Epithelial cell of prostate (primary cell): ENCODE results near the gene OSBPL1A.

Source experiments
- DNase-seq: peaks from one replicate; pipeline ENCODE4 v3.0.0-alpha.2; 2011; ENCODE audit warnings: low read depth, low spot score
- H3K27ac ChIP-seq: fragments of 450-650 bp; 2 replicates; pipeline ENCODE4 v1.5.1; 2017; ENCODE audit warnings: mild to moderate bottlenecking

OSBPL1A gene

DNA sequence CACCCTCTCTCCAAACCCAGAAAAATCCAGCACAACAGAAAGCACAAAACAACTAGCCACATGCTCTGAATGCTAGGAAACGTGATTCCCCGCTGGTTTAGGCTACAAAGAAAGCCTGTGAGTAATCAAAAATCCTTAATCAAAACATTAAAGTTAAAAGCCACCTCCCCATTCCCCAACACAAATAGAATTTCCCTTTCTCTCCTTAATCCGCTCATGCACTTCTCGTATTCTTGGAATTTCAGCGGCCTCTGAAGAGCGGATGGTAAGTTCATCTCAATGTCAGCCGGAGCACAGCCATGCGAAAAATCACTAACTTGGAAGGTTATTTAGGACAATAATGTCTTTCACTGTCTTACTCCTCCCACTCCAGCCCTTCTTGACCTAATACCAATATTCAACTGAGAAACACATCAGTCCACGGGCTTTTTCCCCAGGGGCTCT is 126.7 kb downstream of the OSBPL1A start:
- no peak for DNase-seq
- peak overlapping the region; percentile 84 for H3K27ac ChIP-seq

DNA sequence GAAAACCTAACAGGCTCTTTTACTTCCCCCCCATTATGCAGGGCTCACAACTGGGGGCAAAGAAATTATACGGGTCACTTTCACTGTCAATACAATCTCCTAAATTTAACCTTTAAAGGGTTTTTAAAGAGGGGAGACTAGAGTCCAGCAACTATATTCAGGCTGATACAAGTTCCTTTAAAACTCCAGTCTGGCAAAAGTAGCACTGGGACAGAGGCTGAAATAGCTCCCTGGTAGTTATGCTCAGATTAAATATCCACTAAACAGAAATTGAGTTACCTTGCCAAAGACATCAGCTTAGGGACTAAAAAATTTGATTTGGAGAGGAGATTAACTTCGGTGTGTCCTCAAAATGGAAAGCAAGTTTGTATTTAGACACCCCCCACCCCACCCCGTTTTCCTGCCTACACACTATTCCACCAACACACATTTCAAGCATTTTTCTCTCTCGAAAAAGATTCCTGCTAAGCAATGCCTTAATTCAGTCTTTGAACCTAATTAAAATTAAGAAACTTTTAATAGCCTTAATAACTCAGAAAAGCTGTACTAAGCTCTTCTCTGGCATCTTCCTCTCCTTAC is 127.2 kb downstream of the OSBPL1A start:
- no peak for DNase-seq
- H3K27ac ChIP-seq = peak overlapping the region; percentile 84

DNA sequence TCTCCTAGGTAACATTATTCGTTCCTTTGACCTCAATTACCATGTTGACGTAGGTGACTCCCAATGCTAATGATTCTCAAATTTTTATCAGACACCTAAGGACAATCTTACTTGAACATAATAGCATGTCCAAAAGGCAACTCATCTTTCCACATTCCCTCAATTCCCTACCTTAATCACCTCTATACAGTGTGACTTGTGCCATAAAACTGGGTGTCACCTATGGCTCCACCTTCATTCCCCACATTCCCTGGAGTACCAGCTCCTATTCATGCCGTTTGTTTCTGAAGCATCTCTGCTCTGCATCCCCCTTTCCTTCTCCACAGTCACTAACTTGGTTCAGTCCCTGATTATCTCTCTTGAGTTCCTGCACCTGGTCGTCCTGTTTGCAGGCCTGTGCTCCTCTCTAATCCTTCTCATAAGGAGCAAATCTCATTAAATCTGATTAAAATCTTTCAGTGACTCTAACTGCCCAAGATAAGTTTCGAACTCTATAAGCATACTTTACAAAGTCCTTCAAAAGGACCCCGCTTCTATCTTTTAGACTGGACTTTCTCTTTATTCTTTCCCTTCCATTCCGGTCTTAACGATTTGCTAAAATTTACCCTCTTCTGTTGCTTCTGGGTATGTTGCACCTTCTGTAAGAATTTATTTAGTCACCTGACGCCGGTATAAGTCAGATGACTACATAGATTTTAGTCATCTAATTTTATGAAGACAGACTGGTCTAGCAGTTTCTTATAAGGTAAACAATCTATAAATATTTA is 128.7 kb downstream of the OSBPL1A start:
- peak overlapping the region; percentile 84 for H3K27ac ChIP-seq
- no peak for DNase-seq

DNA sequence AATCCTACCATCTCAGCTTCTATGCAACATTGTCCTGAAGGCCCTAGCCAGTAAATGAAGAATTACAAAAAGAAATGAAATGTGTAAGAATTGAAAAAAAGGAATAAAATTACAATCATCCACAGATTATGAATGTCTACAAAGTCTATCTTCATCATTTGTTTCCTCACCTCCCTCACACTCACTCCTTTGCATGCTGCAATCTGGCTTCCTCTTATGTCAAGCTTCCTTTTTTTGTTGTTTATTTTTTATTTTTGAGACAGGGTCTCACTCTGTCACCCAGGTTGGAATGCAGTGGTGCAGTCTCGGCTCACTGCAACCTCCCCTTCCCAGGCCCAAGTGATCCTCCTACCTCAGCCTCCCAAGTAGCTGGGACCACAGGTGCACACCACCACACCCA is 129.7 kb downstream of the OSBPL1A start:
- no peak overlapping the region for H3K27ac ChIP-seq
- no peak for DNase-seq

DNA sequence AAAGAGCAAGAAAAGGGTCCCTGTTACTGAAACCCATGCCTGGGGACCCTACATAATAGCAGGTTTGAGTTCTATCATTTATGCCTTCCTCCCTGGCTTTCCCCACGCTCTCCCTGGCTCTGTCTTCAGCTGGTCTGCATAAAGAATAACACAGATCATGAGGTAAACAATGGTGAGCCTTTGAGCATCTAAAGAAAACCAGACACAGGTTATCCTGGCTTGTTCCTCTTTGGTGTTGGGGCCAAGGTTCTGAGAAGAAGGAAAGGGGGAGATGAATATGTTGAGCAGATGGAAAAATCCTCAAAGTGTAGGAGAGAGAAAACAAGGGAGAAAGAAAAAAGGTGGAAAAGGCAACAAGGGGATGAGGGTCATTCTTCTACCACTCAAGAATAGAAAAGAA is 131.5 kb downstream of the OSBPL1A start:
- DNase-seq = no peak
- H3K27ac ChIP-seq = no peak overlapping the region

DNA sequence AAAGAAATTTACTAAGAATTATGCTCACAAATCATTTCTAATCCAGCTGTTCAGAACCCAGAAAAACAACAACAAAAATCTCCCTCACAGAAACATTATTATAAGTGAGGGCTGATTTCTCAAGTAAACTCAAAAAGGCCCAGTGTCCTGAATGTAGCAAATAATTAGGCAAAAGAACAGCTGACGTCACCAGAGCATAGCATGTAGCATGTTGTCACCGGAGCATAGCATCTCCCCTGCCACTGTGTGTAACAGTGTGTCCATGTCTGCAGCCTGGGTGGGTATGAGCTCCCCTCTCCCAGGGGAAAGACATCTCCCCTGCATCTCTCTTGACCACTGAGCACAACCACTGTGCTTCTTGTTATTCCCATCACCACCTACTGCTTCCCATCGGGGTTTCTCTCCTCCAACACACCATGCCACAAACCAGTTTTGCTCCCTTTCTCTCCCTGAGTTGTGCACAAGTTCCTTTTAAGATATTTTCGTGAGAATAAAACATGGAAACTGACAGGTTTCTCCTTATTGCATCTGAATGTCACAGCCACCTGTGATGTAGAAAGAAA is 132.0 kb downstream of the OSBPL1A start:
- no peak overlapping the region for H3K27ac ChIP-seq
- no peak for DNase-seq

DNA sequence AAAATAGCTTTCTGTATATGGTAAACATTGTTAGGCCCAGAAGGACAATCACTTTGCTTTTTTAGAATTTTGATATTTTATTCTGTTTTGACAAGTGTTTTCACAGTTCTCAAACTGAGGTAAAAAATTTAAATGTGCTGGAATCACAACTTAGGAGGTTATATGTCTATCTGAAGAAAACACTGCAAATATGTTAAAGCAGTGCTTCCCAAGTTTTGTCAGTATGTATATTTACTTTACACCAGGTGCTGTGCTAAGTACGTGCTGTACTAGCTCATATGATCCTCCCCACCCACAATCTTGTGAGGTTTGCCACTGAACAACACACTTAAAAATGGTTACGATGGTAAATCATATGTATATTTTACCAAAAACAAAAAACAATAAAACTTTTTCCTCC is 134.6 kb downstream of the OSBPL1A start:
- DNase-seq = no peak
- H3K27ac ChIP-seq = no peak overlapping the region

DNA sequence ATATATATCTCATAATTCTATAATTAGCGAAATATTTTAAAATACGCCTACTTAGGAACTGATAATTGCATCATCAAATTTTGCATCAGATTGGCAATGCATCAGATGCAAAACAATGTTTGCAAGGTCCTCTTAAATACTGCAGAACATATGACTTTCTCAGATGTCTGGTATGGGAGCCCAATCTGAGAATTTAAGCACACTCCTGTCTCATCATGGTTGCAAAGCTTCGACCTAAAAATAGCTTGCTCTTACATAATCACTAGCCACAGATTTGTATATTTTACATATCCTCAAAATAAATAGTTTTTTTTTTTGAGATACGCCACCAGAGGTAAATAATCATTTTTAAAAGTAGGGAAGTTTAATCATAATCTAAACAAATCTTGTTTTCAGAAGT is 135.5 kb downstream of the OSBPL1A start:
- no peak overlapping the region for H3K27ac ChIP-seq
- no peak for DNase-seq

DNA sequence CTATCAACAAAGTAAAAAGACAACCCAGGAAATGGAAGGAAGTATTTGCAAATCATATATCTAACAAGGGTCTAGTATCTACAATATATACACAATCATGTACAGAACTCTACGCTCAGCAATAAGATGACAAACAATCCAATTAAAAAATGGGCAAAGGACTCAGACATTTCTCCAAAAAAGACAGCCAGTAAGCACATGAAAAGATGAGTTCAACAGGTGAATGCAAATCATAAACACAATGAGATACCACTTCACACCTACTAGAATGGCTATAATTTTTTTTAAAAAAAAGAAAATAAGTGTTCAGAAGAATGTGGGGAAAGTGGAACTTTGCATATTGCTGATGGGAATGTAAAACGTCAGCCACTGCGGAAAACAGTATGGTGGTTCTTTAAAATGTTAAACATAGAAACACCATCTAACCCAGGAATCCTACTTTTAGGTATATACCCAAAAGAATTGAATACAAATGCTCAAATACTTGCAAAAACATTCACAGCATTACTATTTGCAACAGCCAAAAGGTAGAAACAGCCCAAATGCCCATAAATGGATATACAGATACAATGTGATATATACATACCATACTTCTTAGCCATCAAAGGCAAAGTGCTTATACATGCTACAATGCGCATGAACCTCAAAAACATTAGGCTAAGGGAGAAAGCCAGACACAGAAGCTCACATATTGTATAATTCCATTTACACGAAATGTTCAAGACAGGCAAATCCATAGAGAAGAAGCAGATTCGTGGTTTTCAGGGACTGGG is 137.6 kb downstream of the OSBPL1A start:
- no peak for DNase-seq
- no peak overlapping the region for H3K27ac ChIP-seq

DNA sequence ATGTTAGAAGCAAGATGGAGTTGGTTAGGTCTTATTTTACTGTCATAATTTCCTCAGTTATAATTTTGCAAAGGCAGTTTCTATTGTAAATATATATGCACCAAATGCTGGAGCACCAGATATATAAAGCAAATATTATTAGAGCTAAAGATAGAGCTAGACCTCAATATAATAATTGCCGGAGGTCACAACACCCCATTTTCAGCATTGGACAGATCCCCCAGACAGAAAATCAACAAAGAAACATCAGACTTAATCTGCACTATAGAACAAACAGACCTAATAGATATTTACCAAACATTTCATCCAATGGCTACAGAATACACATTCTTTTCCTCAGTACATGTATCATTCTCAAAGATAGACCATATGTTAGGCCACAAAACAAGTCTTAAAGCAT is 143.6 kb downstream of the OSBPL1A start:
- DNase-seq = no peak
- no peak overlapping the region for H3K27ac ChIP-seq

DNA sequence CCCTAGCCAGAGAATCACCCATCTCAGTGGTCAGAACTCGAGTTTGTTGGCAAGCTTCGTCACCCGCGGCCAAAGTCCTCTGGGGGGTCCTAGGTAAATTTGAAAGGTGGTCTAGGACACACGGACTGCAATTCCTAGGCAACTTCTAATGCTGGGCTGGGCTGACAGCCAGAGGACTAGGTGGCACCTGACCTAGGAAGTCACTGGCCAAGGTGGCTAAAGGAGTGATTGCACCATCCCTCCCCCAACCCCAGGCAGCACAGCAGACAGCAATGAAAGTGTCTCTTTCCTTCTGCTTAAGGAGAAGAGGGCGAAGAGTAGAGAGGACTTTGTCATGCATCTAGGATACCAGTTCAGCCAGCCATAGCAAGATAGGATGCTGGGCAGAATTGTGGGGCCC is 147.9 kb downstream of the OSBPL1A start:
- DNase-seq = no peak

DNA sequence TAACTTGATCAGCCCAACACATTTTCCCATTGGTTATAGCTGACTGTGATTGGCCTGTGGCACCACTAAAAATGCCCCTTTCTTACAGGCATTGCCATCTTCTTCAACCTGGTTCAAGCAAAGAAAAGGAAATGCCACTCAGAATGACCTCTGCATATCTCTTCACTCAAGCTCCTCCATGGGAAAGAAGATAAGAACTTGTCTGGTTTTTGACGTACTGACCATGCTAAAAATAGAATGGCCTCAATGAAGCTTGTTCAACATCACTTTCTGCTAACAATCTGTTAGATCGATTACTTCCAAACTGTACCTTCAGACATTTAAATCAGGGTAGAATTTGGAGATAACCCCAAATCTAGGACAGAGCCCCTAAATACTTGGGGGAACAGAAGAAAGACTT is 149.3 kb downstream of the OSBPL1A start:
- H3K27ac ChIP-seq = no peak overlapping the region
- DNase-seq = no peak

More for the DNA sequence above, 147.9 kb downstream of the OSBPL1A start:
- H3K27ac ChIP-seq = no peak overlapping the region

DNA sequence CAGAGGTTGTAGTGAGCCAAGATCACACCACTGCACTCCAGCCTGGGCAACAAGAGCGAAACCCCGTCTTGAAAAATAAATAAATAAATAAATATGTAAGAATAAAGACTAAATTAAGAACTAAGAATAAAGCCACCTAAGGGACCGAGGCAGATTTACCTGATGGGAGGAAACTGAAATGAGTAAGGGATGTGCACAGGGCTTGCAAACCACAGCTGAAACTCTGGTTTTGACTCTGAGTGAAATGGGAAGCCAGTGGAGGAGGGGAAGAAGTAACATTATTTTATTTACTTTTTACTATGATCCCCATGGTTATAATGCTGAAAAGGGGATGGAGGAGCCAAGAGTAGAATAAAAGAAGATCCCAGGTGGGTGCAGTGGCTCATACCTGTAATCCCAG is 151.5 kb downstream of the OSBPL1A start:
- no peak overlapping the region for H3K27ac ChIP-seq
- DNase-seq = no peak

DNA sequence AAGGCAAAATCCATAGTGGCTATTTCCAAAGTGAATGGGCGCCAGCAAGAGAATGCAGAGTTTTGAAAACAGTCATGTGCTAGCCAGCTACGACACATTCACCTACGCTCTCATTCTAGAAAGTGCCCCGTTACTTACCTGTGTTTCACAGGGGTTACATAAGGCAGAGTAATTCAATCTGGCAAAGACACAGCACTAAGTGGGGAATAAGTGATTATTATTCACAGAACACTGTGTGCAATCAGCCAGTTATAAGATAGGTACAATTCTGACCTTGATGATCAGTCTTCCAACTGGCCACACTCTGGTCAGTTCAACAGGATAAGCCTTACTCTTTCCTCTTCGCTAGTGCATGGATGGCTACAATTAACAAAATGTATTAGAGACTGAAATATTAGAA is 152.9 kb downstream of the OSBPL1A start:
- DNase-seq = no peak
- H3K27ac ChIP-seq = no peak overlapping the region

DNA sequence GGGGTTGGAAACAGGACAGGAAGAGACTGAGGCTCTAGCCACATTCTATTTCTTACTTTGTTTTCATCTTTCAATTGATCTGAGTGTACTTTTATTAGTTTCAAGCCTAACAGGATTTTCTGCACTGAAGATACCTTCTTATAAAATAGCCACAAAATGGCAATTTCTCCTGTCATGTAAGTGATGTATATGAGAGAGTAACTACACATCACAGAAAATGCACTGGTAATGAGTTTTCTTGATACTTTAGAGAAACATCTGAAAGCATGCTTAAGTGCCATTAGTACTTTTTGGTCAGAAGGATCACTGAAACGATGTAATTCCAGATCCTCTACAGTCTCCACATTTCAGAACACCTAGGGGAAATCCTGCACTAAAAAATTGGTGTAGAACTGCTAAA is 153.9 kb downstream of the OSBPL1A start:
- DNase-seq = no peak
- no peak overlapping the region for H3K27ac ChIP-seq

DNA sequence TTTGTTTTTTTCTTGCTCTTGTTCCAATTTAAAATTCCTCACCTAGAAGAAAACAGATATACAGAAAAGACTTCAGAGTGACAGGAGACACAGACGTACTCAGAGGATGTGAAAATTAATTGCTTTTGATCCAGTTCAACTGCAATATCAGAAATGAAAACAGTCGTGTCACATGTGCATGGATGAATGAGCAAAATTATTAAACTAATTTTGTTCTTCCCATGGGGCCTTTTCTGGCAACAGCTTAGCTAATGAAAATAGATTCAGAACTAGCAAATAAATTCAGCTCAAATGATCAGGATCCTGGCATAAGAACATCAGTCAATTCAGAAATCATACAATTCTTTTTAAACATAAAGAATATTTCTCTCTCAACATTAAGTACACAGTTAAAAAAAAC is 158.3 kb downstream of the OSBPL1A start:
- no peak overlapping the region for H3K27ac ChIP-seq
- no peak for DNase-seq

DNA sequence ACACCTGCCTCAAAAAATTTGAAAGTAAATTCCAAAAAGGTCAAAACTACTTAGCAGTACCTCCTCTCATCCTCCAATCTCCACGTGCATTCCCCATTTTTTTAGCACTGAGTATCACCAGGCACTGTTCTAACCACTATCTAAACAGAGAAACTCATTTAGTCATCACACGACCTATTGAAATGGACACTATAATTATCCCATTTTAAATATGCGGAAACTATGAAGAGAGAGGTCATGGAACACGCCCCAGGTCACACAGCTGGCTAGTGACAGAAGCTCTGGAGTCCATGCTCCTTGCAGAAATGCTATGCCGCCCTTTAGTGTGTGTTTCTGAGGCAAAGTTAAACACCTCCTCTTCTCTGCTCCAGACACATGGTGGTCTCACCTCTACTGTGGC is 159.2 kb downstream of the OSBPL1A start:
- no peak overlapping the region for H3K27ac ChIP-seq
- no peak for DNase-seq

DNA sequence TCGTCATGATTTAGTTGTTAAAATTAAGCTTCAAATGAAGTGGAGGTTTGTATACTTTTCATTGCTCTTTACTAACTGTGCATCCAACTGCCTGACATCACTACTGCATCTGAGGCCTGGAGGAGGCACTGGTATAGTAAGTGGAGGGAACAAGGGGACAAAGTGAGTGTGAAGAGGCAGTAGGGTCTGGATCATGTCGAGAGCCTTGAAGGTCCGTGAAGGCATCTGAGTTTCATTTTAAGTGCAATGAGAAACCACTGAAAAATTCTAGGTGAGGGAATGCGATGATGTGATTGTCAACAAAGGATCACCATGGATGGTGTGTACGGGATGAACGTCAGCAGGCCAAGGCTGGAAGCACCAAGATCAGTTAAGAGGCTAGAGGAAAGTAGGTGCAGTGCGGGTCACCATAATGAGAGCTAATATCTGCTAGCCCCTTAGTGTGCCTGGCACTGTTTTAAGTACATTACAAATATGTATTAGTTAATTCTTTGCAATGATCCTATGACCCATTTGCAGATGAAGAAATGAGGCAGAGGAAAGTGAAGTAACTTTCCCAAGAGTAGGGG is 162.7 kb downstream of the OSBPL1A start:
- DNase-seq = no peak
- no peak overlapping the region for H3K27ac ChIP-seq

DNA sequence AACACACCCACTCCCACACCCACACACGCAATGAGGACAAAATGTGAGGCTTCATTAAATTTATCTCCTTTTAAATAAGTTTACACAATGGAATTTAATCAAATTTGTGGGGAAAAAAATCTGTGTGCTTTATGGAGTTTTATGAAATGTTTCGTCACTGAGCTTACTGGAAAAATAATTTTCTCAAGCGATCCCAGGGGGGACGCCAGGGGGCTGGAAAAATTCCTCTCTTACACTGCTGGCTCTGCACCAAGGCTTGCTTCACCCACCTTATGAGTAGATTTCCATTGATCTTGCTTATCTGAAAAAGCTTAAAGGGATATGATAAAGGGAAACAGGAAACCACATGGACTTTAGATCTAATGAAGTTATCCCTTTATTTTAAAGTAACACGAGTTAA is 163.3 kb downstream of the OSBPL1A start:
- H3K27ac ChIP-seq = no peak overlapping the region
- DNase-seq = no peak

DNA sequence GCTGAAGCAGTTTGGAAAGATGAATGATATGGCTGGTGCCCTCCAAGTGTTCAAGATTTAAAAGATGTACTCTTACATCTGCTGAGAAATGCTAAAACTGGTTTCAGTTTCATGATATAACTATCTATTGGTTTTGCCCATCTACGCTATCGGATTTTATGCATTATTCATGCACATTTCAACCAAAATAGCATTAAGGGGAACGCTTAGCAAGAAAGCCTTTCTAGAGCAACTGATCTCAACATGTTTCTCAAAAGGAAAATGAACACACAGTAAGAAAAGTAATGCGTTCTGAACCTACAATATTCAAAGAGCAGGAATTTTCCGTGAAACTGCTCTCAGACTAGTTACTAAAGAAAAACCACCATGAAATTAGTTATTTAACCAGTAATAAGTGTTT is 164.8 kb downstream of the OSBPL1A start:
- no peak for DNase-seq
- H3K27ac ChIP-seq = no peak overlapping the region
